Activated T-cell treated with anti-CD3 and anti-CD28 coated beads for 4 hours (primary cell): ENCODE data around the gene NCOA1.
A peak's percentile ranks its signal among the peaks of the same experiment; 100 is the strongest.
"Not testable (repeated sequence)": the region's sequence is repeated elsewhere in the genome, so short reads cannot be mapped to it uniquely, and the experiment has no call there.

Source experiments
- DNase-seq: peaks from one replicate; pipeline ENCODE4 v3.0.0-alpha.2; 2020

NCOA1 gene

DNA sequence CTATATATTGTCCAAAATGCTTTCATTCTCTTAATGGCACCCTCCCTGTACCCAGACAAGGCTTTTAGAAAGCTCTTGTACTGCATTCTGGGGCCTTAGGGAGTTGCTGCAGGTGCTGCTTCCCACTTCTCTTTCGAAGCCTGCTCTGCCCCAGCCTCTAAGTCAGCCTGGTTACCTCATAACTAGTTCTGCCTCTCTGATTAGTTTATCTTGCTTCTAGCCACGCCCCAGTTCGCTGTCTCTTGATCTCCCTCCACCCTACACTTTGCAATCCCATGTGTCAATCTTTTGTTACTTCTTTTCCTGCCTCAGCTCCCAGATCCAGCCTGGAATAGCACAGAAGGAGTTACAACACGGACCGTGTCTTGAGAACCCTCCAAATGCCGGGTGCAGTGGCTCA lies 13.8 kb upstream of the NCOA1 start:
- no peak for DNase-seq

DNA sequence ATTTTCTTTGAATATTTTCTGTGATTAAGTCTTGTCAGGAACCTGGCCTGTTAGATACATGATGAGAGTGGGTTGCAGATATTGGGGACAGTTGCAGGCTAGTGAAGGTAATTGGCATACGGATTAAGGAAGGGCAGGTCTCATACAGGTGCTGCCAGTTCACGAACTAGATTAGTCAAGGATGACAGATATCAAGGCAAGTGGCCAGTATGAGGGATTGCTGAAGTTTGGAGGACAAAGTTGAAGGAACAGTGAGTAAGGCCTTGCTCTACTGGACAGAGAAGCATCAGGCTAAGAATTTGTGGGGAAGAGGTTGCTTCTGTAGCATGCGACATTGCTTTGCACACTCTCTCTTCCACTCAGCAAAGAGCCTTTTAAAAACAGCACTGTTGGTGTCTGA lies 12.8 kb upstream of the NCOA1 start:
- DNase-seq, result no peak

DNA sequence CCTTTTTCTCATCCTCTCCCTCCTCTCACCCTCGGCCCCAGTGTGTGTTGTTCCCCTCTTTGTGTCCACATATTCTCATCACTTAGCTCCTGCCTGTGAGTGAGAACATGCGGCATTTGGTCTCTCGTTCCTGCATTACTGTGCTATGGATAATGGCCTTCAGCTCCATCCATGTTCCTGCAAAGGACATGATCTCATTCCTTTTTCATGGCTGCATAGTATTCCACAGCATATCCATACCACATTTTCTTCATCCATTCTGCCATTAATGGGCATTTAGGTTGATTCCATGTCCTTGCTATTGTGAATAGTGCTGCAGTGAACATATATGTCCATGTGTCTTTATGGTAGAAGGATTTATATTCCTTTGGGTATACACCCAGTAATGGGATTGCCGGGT lies 10.8 kb upstream of the NCOA1 start:
- DNase-seq, result no peak

DNA sequence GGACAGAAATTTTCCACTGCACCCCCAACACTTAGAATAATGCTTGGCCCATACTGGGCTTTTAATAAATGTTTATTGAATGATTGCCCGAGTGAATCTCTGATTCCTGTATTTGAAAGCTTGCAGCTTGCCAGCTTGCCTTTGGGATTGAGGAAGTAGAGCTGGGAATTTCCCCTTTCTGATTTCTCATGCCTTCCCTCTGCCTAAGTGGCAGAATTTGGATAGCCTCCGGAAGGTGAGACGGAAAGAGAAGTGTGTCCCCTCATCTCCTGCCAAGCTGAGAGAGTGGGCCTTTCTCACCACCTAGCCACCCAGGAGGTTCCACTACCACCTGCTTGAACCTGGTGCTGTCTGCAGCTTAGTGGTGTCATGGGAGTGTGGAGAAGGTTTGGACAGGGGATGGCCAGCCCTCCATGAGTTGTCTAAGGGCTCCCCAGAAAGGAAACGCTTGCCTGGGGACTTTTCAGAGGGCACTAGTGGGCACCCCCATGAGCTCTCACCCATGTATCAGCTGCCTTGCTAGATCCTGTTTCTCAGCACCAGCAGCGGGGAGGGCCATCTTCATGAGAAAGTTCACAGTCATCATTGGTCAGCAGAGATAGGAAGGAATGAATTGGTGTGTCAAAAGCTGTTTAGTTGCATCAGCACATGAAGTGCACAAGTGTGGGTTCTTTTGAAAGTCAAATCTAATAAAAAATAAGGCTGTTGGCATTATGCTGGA lies 8.6 kb upstream of the NCOA1 start:
- no peak for DNase-seq

DNA sequence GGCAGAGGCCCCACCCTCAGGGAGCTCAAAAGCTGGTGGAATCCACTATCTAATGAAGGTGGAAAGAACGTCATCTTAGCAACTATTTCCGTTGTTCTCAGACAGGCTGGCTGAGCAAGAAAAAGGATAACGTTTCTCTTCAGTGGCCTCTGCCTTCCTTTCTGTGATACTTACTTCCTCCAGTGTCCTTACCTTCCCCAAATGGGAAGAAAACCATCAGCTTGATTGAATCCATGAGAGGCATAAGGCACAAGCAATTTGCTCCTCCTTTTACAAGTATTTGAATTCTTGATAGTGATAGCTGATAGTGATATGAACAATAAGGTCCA lies 8.1 kb upstream of the NCOA1 start:
- no peak for DNase-seq

DNA sequence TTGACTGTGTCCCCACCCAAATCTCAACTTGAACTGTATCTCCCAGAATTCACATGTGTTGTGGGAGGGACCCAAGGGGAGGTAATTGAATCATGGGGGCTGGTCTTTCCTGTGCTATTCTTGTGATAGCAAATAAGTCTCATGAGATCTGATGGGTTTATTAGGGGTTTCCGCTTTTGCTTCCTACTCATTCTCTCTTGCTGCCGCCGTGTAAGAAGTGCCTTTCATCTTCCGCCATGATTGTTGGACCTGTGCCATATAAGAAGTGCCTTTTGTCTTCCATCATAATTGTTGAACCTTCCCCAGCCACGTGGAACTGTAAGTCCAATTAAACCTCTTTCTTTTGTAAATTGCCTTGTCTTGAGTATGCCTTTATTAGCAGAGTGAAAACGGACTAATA lies 6.4 kb upstream of the NCOA1 start:
- not testable (repeated sequence) for DNase-seq

DNA sequence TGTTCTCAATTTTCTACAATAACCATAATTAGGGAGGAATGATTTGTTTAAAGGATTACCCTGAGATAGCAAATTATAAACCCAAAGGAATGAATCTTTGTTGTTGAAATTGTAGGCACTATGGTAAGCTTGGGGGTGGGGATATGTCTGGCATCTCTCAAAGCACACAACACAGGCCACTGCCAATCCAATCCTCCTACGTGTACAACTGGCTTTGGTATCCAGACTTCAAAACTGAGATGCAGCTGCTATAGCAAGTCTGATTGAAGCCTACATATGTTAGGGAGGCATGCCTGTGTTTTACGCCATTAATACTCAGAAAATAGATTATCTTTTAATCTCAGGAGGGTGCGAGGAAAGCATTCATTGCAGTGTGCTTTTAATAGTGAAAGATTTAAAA lies 5.9 kb upstream of the NCOA1 start:
- DNase-seq, result no peak

DNA sequence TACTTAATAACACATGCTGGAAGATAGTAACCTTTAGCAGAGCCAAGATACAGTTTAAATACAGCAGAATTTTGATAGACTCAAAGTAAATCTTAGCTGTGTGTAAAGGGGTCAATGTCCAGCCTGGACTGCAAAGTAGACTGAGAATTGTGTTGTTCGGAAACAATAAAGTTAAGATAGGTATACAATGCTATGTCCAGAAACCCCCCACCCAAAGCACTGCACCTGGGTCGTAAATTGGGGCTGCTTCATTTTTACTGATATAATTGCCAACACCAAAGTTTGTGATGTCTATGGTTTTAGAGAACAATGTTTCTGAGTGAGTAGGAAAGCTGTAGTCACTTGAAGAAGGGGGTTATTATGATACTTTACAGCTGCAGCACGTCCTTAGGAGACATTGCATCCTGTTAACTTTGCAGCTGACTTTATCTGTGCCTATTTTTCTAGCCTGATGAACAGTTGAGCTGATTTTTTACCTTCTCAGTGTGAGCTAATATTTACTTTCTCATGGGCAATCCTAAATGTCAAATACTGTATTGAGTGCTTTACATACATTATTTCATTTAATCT lies 4.3 kb upstream of the NCOA1 start:
- DNase-seq, result no peak

DNA sequence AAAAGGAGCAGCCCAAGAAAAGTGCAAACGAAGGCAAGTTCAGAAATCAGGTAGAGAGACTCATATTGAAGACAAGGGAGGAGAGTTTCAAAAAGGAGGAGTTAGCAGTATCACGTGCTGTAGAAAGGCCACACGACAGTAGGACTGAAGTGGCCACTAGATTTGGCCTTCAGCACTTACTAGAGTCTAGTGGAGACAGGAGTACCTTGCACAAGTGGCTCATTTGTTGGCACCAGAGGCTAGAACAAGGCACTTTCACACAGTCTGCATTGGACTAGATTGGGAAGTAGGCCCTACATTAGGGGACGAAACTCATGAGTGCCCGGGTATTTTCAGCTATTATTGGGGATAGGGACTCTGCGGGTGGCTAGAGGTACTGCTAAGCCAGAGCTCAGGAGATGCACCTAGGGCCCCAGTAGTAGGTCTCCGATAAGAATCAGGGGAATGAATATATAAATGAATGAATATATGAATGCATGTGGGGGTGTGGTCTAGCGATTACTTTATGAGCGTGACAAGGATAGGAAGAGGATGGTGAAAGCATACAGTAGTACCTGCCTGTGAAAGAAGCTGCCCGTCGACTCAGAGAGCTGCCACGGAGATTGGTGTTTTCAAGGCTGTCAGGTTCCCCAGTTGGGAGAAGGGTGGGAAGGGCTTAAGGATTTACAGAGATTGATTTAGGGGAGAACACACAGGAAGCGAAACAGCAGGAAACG lies 1.4 kb upstream of the NCOA1 start:
- DNase-seq, result no peak

DNA sequence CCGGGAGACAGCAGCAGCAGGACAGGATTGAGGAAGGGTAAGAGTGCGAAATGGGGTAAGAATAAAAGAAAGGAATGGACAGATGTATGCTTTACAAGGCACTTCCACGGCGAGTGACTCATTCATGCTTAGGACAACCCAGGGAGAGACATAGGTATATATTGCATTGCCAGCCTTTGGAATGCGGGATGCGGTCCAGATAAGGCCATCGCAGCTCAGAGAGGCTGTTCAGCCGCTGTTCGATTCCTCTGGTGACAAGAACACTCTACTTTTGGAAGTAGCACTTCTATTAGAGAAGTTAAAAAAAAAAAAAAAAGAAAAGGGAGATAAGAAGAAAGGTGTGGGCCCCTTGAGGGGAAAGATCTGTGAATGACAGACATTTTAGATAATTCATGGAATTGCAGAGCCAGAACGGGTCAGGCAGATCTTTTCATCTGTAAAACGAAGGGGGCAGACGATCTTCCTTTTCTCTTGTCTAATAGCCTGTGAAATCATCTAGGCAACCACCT lies 819 bp upstream of the NCOA1 start:
- no peak for DNase-seq

DNA sequence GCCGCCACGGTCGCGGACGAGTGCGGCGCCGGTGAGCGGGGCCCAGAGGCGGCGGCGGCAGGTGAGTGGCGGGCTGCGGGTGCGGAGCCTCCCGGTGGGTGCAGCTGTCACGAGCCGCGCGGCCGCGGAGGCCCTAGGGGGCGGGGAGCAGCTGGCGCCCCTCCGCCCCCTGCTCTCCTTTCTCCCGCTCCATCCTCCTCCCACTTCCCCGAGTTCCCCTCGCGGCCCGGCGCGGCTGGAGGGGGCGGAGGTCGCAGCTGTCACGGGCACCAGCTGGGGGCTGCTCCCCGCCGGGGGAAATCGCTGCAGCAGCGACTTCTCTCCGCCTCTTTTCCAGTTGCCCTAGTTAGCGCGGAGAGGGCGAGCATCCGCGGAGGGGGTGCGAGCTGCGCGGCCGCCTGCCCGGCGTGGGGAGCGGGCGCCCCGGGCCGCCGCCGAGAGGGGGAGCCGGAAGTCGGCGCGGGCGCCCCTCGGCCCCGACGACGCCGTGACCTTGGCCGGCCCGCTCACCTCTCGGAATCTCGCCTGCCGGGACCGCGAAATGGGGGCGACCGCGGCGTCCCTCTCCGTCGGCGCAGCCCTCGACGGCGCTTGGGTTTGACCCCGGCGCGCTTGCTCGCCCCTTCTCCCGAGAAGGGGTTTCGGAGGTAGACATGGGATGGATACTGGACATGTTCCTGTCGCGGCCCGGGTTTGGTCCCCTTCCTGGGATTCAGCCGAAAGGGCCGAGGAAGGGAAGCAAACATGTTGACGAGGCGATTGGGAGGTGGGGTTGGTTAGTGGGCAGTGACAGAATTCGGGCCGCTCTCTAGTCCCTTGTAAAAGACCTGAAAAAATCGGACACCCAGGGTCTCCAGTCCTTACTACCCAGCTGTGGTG lies 727 bp downstream of the NCOA1 start:
- peak; percentile 27 for DNase-seq

DNA sequence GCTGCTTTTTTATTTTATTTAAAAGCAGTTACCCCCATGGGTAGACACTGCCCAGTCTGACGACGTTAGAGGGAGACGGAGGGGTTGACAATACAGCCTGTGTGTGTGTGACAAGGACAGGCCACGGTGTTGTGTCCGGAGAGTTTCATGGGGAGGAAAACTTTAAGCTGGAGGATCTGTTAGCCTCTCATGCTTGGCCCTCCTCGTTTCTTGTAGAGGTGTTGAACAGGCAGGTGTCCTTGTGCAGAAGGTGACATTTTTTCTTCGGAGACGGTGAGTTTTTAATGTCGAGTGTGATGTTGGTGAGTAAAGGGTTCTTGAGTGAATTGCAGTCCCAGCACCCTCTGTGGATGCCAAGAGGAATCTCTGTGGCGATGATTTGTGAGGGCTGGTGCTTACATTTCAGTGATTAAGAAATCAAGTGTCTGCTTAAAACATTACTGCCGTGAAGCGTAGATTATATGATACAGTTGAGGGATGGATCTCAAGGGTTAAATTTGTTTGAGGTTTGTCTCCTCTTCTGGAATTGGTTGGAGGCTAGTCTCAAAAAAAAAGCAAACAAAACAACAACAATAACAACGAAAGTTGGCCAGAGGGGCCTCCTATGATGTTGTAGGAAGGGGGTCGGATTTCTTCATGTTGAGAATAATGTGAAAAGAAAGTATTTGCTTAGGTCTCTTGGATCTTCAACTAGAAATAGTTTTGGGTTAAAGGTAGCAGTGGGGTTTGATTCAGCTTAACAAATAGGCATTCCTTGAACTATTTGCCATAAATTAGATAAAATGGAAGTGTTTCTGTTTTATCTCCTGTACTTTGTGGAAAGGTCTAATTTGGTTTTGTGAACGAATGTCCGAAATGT lies 1.6 kb downstream of the NCOA1 start:
- DNase-seq, result no peak

DNA sequence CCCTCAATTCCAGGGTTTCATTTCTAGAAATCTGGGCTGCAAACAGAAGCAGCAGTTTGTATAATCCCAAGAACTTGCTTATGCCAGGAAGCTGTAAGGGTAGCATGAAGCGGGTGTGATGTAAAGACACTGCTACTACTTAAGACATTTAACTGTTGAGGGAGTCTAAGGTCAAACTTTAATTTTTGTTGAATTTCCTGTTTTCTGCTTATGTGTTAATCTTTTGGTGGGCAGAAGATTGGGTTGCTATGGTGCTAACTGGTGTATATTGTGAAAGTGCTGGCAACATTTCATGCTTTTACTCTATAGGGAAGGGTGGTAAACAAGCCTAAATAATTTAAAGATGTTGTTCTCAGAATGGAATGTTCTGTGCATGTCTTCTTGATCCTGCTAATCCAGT lies 2.7 kb downstream of the NCOA1 start:
- DNase-seq, result no peak

DNA sequence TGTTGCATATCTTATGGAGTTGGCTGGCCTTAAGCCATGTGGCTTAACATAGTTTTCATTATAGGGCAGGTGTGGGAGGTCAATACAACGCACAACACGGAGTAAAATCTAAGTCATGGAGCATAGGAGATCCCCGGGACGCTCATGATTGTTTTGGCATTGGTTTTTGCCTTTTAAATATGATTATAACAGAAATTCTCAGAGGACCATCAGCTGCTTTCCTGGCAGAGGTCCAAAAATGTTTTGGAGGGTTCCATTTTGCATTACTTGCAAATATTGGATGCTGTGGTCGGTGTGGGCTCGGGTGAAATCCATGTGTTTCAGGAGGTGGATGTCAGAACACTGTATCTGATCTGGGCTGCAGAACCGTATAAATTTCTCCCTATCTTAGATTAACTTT lies 3.4 kb downstream of the NCOA1 start:
- no peak for DNase-seq

DNA sequence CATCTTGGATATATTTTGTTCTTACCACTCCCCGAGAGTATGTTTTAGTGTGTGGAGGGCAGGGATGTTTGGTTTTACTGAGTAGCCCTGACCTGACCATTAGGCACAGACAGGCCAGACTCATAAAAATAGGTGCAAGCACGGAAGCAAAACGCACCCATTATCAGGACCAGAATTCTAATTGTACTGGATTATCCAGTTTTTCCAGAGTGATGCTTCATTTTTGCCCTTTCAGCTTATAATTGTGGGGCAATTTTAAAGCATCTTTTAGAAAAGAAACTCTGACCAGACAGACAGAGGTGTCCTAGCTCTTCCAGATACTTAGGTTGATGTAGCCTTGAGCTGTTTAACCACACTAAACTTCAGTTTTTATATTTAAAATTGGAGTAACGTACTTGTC lies 4.4 kb downstream of the NCOA1 start:
- no peak for DNase-seq

DNA sequence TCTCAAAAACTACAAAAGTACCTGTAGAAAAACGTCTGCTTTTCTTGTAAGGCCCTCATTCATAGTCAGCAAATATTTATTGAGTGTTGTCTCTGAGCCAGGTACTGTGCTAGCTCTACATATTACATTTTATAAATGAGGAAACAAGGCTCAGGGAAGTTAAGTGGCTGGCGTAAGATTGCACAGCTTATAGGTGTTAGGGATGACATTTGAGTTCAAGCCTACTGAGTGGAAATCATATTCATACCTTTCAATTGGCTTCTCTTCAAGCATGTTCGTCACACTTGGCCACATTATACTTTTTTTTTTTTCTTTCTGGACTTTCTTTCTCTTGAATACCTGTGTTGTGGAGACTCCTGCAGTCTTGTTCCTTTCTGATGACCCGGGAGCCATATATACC lies 5.9 kb downstream of the NCOA1 start:
- no peak for DNase-seq

DNA sequence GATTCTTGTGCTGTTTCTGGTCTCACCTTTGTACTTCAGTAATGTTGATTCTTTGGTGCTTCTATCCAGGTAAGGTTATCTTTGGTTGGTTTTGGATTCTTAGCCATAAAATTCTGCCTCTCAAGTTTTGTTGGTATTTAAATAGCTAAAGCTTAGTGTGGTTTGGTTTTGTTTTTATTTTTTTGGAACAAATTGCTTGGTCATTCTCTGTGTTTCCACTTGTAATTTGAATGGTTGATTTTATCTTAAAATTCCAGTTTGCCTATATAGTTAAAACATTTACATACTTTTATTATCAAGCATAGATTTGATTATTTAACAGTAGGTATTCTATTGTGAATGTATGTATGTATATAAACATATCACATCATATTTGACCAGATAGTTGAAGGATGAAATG lies 6.6 kb downstream of the NCOA1 start:
- no peak for DNase-seq

DNA sequence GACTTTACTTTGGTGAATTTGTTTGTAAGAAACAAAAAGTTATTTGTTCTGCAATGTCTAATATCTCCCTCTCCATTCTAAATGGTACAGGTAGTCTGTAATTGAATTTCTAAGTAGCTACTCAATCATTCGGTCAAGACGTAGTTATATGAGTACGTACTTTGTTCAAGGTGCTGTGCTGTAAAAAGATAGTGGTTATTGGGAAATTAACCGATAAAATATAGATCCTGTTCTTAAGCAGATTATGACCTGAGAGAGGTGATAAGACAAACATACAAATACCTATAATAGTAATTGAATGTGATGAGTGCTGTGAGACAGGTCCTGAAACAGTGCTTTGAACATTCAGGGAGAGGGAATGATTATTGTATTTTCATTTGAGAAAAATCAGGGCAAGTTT lies 7.1 kb downstream of the NCOA1 start:
- DNase-seq, result no peak

DNA sequence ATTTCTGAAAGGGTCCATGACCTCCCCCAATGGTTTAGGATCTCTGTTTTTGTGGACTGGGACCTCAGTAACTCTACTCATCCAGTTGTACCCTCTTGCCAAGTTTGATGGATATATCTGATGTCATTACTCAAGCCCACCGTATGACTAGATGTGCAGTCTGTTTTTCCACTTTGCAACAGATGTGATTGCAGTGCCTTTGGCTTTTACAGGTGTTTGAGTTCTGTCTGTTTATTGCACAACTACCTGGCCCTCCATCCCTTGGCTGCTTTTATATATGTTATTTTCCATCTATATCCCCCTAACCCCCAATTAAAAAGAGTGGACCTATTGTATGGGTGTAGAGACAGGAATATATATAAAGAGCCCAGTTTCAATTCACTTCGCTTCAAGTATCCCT lies 10.8 kb downstream of the NCOA1 start:
- DNase-seq, result no peak

DNA sequence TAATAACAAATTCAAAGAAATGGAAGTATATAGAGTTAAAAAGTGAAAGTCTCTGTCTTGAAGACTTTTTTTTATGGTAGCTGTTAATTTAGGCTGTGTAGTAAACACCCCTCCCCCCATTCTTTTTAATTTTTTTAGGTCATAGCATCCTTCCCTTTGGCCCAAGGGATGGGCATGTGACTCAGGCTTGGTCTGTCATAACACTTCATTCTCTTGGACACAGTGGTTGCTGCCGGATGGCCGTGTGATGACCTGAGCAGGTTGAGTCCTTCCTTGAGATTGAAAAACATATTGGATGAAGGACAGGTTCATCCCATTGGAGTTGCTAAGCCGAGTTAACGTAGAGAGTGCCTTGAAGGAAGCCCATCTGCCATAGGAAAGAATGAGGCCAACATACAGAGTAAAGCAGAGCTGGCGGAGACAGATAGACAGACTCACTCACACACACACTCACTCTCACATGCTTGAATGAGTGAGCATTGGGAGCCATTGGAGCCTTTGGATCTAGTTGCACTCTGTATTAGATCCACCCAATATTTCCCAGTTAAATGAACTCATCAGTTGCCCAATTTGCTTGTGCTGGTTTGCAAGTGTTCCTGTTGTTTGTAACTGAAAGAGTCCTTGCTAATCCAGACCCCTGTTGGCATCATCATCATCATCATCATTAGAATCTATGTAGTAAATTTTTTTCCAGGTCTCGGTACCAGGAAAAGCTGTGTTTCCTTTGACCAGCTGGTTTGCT lies 14.7 kb downstream of the NCOA1 start:
- DNase-seq, result no peak

DNA sequence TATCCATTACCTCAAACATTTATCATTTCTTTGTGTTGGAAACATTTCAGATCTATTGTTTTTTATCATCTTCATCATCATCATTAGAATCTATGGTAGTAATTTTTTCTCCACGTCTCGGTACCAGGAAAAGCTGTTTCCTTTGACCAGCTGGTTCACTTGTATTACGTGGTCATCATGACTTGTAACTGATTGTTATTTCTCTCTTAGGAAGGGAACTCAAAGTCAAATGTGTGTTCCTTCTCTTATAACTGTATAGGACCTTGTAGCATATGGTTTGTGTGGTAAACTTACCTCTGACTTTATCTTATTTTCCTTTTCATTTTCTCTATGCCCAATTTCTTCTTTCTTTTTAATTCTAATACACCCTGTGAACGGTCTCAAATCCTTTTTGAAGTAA lies 16.5 kb downstream of the NCOA1 start:
- DNase-seq, result no peak

DNA sequence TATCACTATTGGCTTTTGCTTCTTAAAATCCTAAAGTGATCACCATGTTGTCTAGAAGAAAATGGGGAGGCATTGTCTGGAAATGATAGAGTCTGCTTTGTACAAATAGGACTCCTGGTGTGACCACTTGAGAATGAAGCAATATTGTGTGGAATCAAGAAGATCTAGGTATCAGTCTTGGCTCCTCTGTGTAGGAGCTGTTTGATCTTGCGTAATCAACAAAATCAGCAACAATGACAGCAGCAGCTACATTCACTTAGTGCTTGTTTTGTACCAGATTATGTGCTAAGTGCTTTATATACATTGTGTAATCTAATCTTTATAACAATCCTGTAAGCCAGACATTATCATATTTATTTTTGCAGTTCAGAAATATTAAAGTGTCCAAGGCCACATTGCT lies 17.8 kb downstream of the NCOA1 start:
- no peak for DNase-seq
